Lower leg skin (tissue), 4 donors: ENCODE measurements around the gene PACC1. TPM values are rescaled to one million over a fixed set of nuclear protein-coding genes. Genes with fewer than 3 reads are reported as not detected.

Source experiments
- DNase-seq, 2 donors: peaks; one replicate each; pipeline ENCODE4 v3.0.0-alpha.2; 2019; ENCODE audit warnings: low spot score in 2 of 2
- H3K4me3 ChIP-seq: fragments of 200-600 bp; sonication (generic); 2 replicates; pipeline ENCODE4 v1.5.1; 2017; ENCODE audit warnings: mild to moderate bottlenecking, low read depth; ENCODE audit not compliant: poor library complexity, severe bottlenecking
- POLR2A ChIP-seq, 2 donors: fragments of 450-650 bp; IDR thresholded peaks; one replicate each; pipeline ENCODE4 v1.6.1; 2016 to 2017; ENCODE audit warnings: antibody characterized with exemption in 2 of 2, mild to moderate bottlenecking in 1 of 2, moderate library complexity in 1 of 2
- WGBS, 2 donors: methylation state at CpG; one replicate each; pipeline ENCODE4 v1.1.5; 2018; 5-methylcytosine and 5-hydroxymethylcytosine counted together
- intact Hi-C: fragments of 100-400 bp; cut with DNase I; formaldehyde crosslinking; loops from one replicate; pipeline ENCODE4 v1.15.0; 2023; ENCODE audit warnings: low total_unique reads
- total RNA-seq, 4 donors: library from RNA; depleted of rRNA; stranded (reverse); fragments of >200 nt; gene quantifications; one replicate each; pipeline ENCODE4 v1.1.0, GENCODE V29; 2016
- TF ChIP-seq, protein P1 (sequence below), 3 donors: fragments of 450-650 bp; IDR thresholded peaks; one replicate each; pipeline ENCODE4 v1.5.1; 2016; ENCODE audit warnings: antibody characterized with exemption in 3 of 3, mild to moderate bottlenecking in 3 of 3, moderate library complexity in 2 of 3

The PACC1 gene
- total RNA-seq, 4 donors from 2014 or later = 2.5 to 8.6 (median 6.1) TPM

GRCh38 chr1:212351588-212352362, 62.9 kb downstream of the PACC1 start:
- TF ChIP-seq, protein P1, sequence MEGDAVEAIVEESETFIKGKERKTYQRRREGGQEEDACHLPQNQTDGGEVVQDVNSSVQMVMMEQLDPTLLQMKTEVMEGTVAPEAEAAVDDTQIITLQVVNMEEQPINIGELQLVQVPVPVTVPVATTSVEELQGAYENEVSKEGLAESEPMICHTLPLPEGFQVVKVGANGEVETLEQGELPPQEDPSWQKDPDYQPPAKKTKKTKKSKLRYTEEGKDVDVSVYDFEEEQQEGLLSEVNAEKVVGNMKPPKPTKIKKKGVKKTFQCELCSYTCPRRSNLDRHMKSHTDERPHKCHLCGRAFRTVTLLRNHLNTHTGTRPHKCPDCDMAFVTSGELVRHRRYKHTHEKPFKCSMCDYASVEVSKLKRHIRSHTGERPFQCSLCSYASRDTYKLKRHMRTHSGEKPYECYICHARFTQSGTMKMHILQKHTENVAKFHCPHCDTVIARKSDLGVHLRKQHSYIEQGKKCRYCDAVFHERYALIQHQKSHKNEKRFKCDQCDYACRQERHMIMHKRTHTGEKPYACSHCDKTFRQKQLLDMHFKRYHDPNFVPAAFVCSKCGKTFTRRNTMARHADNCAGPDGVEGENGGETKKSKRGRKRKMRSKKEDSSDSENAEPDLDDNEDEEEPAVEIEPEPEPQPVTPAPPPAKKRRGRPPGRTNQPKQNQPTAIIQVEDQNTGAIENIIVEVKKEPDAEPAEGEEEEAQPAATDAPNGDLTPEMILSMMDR (IDR thresholded peaks at IDR 0.05) = no peak
- TF ChIP-seq POLR2A (IDR thresholded peaks at IDR 0.05) = no peak
- WGBS, 2 donors = 87 to 90% methylated on average over 10 of the region's 10 CpGs
- DNase-seq = no peak
- no peak overlapping the region for H3K4me3 ChIP-seq
- intact Hi-C loops = no loop called here

DNA sequence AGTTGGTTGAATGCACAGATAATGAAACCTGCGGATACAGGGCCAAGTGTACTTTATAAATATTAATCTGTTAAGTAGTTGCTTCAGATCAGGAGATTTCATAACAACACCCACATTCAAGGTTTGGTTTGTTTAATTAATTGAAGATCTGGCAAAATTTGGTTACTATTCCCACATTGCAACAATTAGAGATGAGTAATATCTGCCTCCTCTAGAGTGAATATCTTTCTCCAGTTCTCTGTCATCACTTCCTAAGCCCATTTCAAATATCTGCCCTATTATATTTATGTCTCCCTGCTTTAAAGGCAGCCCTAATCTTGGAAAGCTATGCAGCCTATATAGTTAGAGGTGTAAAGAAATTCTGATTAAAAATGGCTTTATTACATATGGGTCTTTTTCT, 68.1 kb downstream of the PACC1 start:
- DNase-seq = no peak
- TF ChIP-seq, protein P1 (IDR thresholded peaks at IDR 0.05) = no peak
- no peak for TF ChIP-seq POLR2A (IDR thresholded peaks at IDR 0.05)
- no peak overlapping the region for H3K4me3 ChIP-seq
- WGBS, 2 donors = 86 to 87% methylated on average over 1 of the region's 1 CpG
- intact Hi-C loops = no loop called here

DNA sequence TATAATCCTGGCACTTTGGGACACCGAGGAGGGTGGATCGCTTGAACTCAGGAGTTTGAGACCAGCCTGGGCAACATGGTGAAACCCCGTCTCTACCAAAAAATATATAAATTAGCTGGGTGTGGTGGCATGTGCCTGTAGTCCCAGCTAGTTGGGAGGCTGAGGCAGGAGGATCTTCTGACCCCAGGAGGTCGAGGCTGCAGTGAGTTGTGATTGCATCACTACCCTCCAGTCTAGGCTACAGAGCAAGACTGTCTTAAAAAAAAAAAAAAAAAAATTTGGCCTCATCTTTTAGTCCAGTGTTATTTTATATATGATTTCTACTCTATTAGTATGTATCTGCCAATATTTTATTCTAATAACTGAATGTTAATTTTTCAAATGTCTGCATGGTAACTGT, 69.8 kb downstream of the PACC1 start:
- no peak overlapping the region for H3K4me3 ChIP-seq
- WGBS, 2 donors = 95 to 98% methylated on average over 4 of the region's 4 CpGs
- intact Hi-C loops = no loop called here
- TF ChIP-seq, protein P1 (IDR thresholded peaks at IDR 0.05) = no peak
- no peak for TF ChIP-seq POLR2A (IDR thresholded peaks at IDR 0.05)
- DNase-seq = no peak

GRCh38 chr1:212341090-212341489, 73.6 kb downstream of the PACC1 start:
- no peak for TF ChIP-seq POLR2A (IDR thresholded peaks at IDR 0.05)
- no peak for DNase-seq
- intact Hi-C loops = no loop called here
- H3K4me3 ChIP-seq = no peak overlapping the region
- WGBS, 2 donors = 72 to 76% methylated on average over 1 of the region's 1 CpG

DNA sequence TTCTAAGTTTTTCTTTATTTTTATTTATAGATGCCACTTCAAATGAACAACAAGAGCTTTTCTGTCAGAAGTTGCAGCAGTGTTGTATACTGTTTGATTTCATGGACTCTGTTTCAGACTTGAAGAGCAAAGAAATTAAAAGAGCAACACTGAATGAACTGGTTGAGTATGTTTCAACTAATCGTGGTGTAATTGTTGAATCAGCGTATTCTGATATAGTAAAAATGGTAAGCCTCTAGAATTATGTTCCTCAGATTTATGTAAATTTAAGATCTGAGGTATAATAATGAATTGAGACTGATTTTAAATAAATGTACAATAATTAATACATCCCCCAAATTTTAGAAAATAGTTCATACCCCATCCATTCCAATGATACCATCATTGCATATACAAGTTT, 85.6 kb downstream of the PACC1 start:
- no peak for DNase-seq
- TF ChIP-seq, protein P1 (IDR thresholded peaks at IDR 0.05) = no peak
- no peak for TF ChIP-seq POLR2A (IDR thresholded peaks at IDR 0.05)
- no peak overlapping the region for H3K4me3 ChIP-seq
- WGBS, 2 donors = 82 to 87% methylated on average over 2 of the region's 2 CpGs
- intact Hi-C loops = no loop called here

- TF ChIP-seq, protein P1 (IDR thresholded peaks at IDR 0.05) = no peak
- no peak for TF ChIP-seq POLR2A (IDR thresholded peaks at IDR 0.05)
Measured at GRCh38 chr1:212328248-212328647, 86.4 kb downstream of the PACC1 start.

More at GRCh38 chr1:212328248-212328647, 86.4 kb downstream of the PACC1 start:
- DNase-seq = no peak
- 86 to 89% methylated on average over 4 of the region's 4 CpGs for whole genome bisulfite sequencing, 2 donors
- H3K4me3 ChIP-seq = no peak overlapping the region
- intact Hi-C loops = no loop called here
